DOHH2 (cell line): ENCODE data around the gene FCHSD2.
"Not testable (repeated sequence)": the region's sequence is repeated elsewhere in the genome, so short reads cannot be mapped to it uniquely, and the experiment has no call there.

Experiments
- H3F3A ChIP-seq: fragments of 200-600 bp; sonication (generic), shearing (Covaris generic); 2 replicates; pipeline ENCODE4 v1.6.0; 2016; ENCODE audit warnings: antibody characterized with exemption, mild to moderate bottlenecking; ENCODE audit not compliant: control insufficient read depth, insufficient read depth
- H3K27ac ChIP-seq: fragments of 200-600 bp; sonication (generic); 2 replicates; pipeline ENCODE4 v1.5.1; 2014; ENCODE audit warnings: low read depth, mild to moderate bottlenecking, low read length, moderate library complexity
- H3K27me3 ChIP-seq: fragments of 200-600 bp; sonication (generic); 2 replicates; pipeline ENCODE4 v1.6.1; 2014; ENCODE audit warnings: mild to moderate bottlenecking, low read length, mixed read lengths; ENCODE audit not compliant: control insufficient read depth
- H3K36me3 ChIP-seq: fragments of 200-600 bp; sonication (generic); 2 replicates; pipeline ENCODE4 v1.6.1; 2014; ENCODE audit warnings: mild to moderate bottlenecking, low read length, moderate library complexity, mixed read lengths; ENCODE audit not compliant: control insufficient read depth
- H3K4me1 ChIP-seq: fragments of 200-600 bp; sonication (generic); 2 replicates; pipeline ENCODE4 v1.6.1; 2014; ENCODE audit warnings: mild to moderate bottlenecking, low read length, mixed read lengths; ENCODE audit not compliant: control insufficient read depth
- H3K4me2 ChIP-seq: fragments of 200-600 bp; sonication (generic); 2 replicates; pipeline ENCODE4 v1.6.0; 2014; ENCODE audit warnings: mild to moderate bottlenecking, low read length, moderate library complexity
- H3K4me3 ChIP-seq: fragments of 200-600 bp; sonication (generic); 2 replicates; pipeline ENCODE4 v1.5.1; 2014; ENCODE audit warnings: mild to moderate bottlenecking, low read length, mixed read lengths
- H3K79me2 ChIP-seq: fragments of 200-600 bp; sonication (generic); 2 replicates; pipeline ENCODE4 v1.6.1; 2014; ENCODE audit warnings: mild to moderate bottlenecking, low read length, mixed read lengths; ENCODE audit not compliant: control insufficient read depth
- H3K9me2 ChIP-seq: fragments of 200-600 bp; sonication (generic); replicated peaks from 2 replicates; pipeline ENCODE4 v1.6.1; 2014; ENCODE audit warnings: mild to moderate bottlenecking, low read length, mixed read lengths; ENCODE audit not compliant: control insufficient read depth
- H3K9me3 ChIP-seq: fragments of 200-600 bp; sonication (generic); 2 replicates; pipeline ENCODE4 v1.6.1; 2014; ENCODE audit warnings: antibody characterized with exemption, low read length, mixed read lengths; ENCODE audit not compliant: control insufficient read depth, insufficient read depth
- H4K20me1 ChIP-seq: fragments of 200-600 bp; sonication (generic); 2 replicates; pipeline ENCODE4 v1.6.0; 2014; ENCODE audit warnings: low read depth, mild to moderate bottlenecking, antibody characterized with exemption, low read length, moderate library complexity; ENCODE audit not compliant: control insufficient read depth, insufficient read depth
- CTCF ChIP-seq: fragments of 200-600 bp; sonication (generic); IDR thresholded peaks from one replicate; pipeline ENCODE4 v1.5.1; 2014; ENCODE audit warnings: antibody characterized with exemption, mild to moderate bottlenecking, low read depth, low read length; ENCODE audit not compliant: poor library complexity, severe bottlenecking
- EZH2phosphoT487 ChIP-seq: fragments of 200-600 bp; sonication (generic); IDR thresholded peaks from 2 replicates; pipeline ENCODE4 v1.6.1; 2017; ENCODE audit warnings: borderline replicate concordance, mild to moderate bottlenecking, antibody characterized with exemption, low read length, moderate library complexity, mixed read lengths

FCHSD2 gene

GRCh38 chr11:72812967-72813739 is 329.0 kb downstream of the FCHSD2 start:
- H3K4me3 ChIP-seq, result peak overlapping the region; percentile 79
- peaks cover 71% of the 10 kb centered on the region for H3K79me2 ChIP-seq
- H3K36me3 ChIP-seq, result peaks cover 81% of the 10 kb centered on the region
- no peaks in the 10 kb centered on the region for H3K27me3 ChIP-seq
- H3F3A ChIP-seq, result peaks cover 10% of the 10 kb centered on the region
- H3K4me1 ChIP-seq, result peaks cover 36% of the 10 kb centered on the region
- H3K9me2 ChIP-seq, result no peaks in the 10 kb centered on the region
- peaks cover 7% of the 10 kb centered on the region; the same call in 1 of the 2 replicates for H4K20me1 ChIP-seq
- TF ChIP-seq EZH2phosphoT487, result no peak
- TF ChIP-seq CTCF, result peak; percentile 90
- no peaks in the 10 kb centered on the region for H3K9me3 ChIP-seq
- peak overlapping the region; percentile 77 for H3K27ac ChIP-seq
- H3K4me2 ChIP-seq, result peak overlapping the region; percentile 84

- Histone ChIP-seq H3K79me2 (peaks cover 67% of the 10 kb centered on the region), H3K9me3 (no peaks in the 10 kb centered on the region), H3K4me2 (peak overlapping the region; percentile 84), H3K4me3 (peak overlapping the region; percentile 79), H3K4me1 (peaks cover 41% of the 10 kb centered on the region), H3K9me2 (no peaks in the 10 kb centered on the region), H3K36me3 (peaks cover 77% of the 10 kb centered on the region), H3K27me3 (no peaks in the 10 kb centered on the region), H4K20me1 (peaks cover 7% of the 10 kb centered on the region; the same call in 1 of the 2 replicates), H3F3A (peaks cover 11% of the 10 kb centered on the region), H3K27ac (no peak overlapping the region)
- TF ChIP-seq EZH2phosphoT487 (no peak), CTCF (no peak)
Observed at GRCh38 chr11:72812604-72812966, 329.5 kb downstream of the FCHSD2 start.

GRCh38 chr11:72811686-72812085 is 330.4 kb downstream of the FCHSD2 start:
- Histone ChIP-seq H3K36me3 (peaks cover 69% of the 10 kb centered on the region), H3F3A (peaks cover 14% of the 10 kb centered on the region), H3K4me3 (peak overlapping the region; percentile 79), H3K4me1 (peaks cover 46% of the 10 kb centered on the region), H3K4me2 (peak overlapping the region; percentile 84), H3K79me2 (peaks cover 59% of the 10 kb centered on the region)
- H3K27me3 ChIP-seq, H3K27ac ChIP-seq, H3K9me2 ChIP-seq, H4K20me1 ChIP-seq, H3K9me3 ChIP-seq: not testable (repeated sequence)

GRCh38 chr11:72808331-72808798 is 333.8 kb downstream of the FCHSD2 start:
- Histone ChIP-seq H3F3A (peaks cover 21% of the 10 kb centered on the region), H3K4me2 (no peak overlapping the region), H3K27ac (no peak overlapping the region), H3K9me2 (no peaks in the 10 kb centered on the region), H3K27me3 (no peaks in the 10 kb centered on the region), H3K9me3 (no peaks in the 10 kb centered on the region), H3K79me2 (peaks cover 27% of the 10 kb centered on the region), H3K36me3 (peaks cover 49% of the 10 kb centered on the region), H3K4me3 (no peak overlapping the region), H3K4me1 (peaks cover 41% of the 10 kb centered on the region), H4K20me1 (peaks cover 7% of the 10 kb centered on the region; the same call in 1 of the 2 replicates)
- TF ChIP-seq EZH2phosphoT487 (no peak), CTCF (no peak)
